Bronchial epithelial cell (primary cell): ENCODE results near the gene LAMC2. TPM values are rescaled to one million over a fixed set of nuclear protein-coding genes. Genes with fewer than 3 reads are reported as not detected.

Experiments
- DNase-seq: peaks from one replicate; pipeline ENCODE4 v3.0.0-alpha.2; 2010; ENCODE audit warnings: low read depth
- FAIRE-seq: peaks from 2 replicates; lab custom pipeline; 2011; peaks lifted over from hg19 to GRCh38; lab: Jason Lieb, UNC
- H3K27me3 ChIP-seq: 2 replicates; pipeline ENCODE4 v1.5.1; 2011; ENCODE audit warnings: low read length; ENCODE audit not compliant: control insufficient read depth, insufficient read depth
- H3K36me3 ChIP-seq: 2 replicates; pipeline ENCODE4 v1.5.1; 2011; ENCODE audit warnings: low read length; ENCODE audit not compliant: control insufficient read depth, insufficient read depth
- H3K4me3 ChIP-seq: 2 replicates; pipeline ENCODE4 v1.5.1; 2011; ENCODE audit warnings: mild to moderate bottlenecking, low read depth, low read length, control low read depth
- CTCF ChIP-seq: IDR thresholded peaks from 2 replicates; pipeline ENCODE4 v1.5.1; 2011; ENCODE audit warnings: mild to moderate bottlenecking, moderate library complexity, low read length, control low read depth, inconsistent platforms; ENCODE audit not compliant: insufficient read depth, severe bottlenecking
- total RNA-seq: library from RNA; depleted of rRNA; stranded (reverse); fragments of >200 nt; gene quantifications from 2 replicates; pipeline ENCODE4 v1.2.1, GENCODE V29; 2014

Gene LAMC2
- total RNA-seq, 1 donor from 2014 or later: 1,840 TPM

DNA sequence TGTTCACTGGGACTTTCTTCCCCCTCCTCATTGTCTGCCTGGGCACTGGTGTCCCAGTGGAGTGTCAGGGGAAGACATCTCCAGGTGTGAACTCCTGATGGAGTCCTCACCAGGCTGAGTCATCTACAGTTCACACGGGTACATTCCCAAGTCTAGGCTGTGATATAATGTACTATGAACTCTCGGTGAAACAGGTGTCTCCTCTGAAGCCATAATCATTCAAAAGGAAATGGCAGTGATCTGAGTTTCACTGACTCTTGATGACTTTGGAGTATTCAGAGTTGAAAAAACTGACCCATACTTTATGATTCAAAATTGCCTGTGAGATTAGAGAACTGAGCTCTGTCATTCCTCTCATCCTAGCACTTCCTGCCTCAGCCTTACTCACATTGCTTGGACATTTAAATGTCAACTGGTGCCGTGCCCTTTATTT lies 9.1 kb downstream of the LAMC2 start:
- no peaks in the 10 kb centered on the region for H3K27me3 ChIP-seq
- no peak for TF ChIP-seq CTCF
- H3K4me3 ChIP-seq: no peak overlapping the region
- no peaks in the 10 kb centered on the region for H3K36me3 ChIP-seq
- DNase-seq (peak; percentile 81), FAIRE-seq (no peak)

DNA sequence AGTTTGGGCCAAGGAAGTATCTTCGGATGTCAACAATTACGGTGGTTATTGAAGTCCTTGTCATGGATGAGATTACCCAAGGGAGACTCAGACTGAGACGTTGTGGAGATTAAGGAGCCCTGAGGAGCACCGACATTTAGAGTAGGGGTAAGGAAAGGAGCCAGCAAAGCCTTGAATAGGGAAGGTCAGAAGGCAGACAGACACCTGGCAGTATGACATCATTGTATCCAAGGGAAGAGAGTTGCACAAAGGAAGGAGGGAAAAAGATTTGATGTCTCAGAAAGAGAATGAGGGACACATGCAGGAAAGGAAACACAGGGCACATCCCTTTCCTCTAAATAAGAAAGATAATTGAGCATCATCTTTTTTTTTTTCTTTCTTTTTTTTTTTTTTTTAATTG lies 11.7 kb downstream of the LAMC2 start:
- H3K4me3 ChIP-seq: no peak overlapping the region
- no peaks in the 10 kb centered on the region for H3K27me3 ChIP-seq
- FAIRE-seq (no peak), DNase-seq (peak; percentile 55)
- peaks cover 2% of the 10 kb centered on the region for H3K36me3 ChIP-seq
- no peak for TF ChIP-seq CTCF

GRCh38 chr1:183198463-183198862 lies 12.4 kb downstream of the LAMC2 start:
- FAIRE-seq (peak; percentile 99), DNase-seq (peak; percentile 98)
- TF ChIP-seq CTCF: no peak
- no peak overlapping the region for H3K4me3 ChIP-seq
- H3K36me3 ChIP-seq: peaks cover 2% of the 10 kb centered on the region
- H3K27me3 ChIP-seq: no peaks in the 10 kb centered on the region

- Histone ChIP-seq H3K36me3 (peaks cover 2% of the 10 kb centered on the region), H3K4me3 (no peak overlapping the region), H3K27me3 (no peaks in the 10 kb centered on the region)
- FAIRE-seq (no peak), DNase-seq (no peak)
- no peak for TF ChIP-seq CTCF
Measured at GRCh38 chr1:183199304-183199703, 13.2 kb downstream of the LAMC2 start.

DNA sequence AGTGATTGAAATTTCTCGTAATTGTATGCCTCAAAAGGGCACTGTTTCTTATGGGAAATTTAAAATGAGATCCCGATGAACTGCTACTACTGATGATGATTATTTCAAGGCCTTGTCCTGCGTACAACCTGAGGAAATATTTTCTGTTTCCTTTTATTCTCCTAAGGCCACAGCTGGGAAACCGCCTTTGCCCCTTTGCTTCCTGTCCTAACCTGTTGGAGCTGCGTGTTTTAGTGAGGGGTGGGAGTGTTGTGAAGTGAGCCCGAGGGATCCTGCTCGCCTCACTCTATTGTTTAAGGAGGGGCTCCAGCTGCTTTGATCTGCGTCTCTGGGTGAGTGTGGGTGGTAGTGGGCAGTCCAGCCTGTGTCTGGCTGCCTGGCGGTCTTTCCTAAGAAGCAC lies 14.4 kb downstream of the LAMC2 start:
- DNase-seq: no peak
- FAIRE-seq: no peak
- no peaks in the 10 kb centered on the region for H3K27me3 ChIP-seq
- no peak for TF ChIP-seq CTCF
- H3K36me3 ChIP-seq: peaks cover 2% of the 10 kb centered on the region
- H3K4me3 ChIP-seq: no peak overlapping the region

DNA sequence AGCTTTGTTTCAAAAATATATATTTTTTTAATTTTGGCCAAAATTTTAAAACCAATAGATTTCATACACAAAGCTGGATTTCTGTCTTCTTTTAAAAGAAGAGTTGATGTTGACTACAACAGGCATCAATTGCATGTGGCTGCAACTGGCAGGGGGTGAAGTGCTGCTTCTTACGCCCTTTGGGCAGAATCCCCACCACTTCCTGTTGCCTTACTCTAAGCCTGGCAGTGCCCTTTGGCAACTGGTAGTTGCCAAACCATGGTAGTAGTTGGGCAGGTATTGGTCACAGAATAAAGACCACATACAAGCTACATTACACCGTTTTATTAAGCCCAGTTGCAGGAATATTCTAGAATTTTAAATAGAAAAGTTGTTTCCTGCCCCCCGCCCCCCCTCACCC lies 17.0 kb downstream of the LAMC2 start:
- H3K27me3 ChIP-seq: no peaks in the 10 kb centered on the region
- H3K36me3 ChIP-seq: peaks cover 3% of the 10 kb centered on the region
- FAIRE-seq (no peak), DNase-seq (no peak)
- H3K4me3 ChIP-seq: no peak overlapping the region
- no peak for TF ChIP-seq CTCF
